HepG2 (cell line): ENCODE results near the gene ZNHIT6. TPM values are rescaled to one million over a fixed set of nuclear protein-coding genes. Genes with fewer than 3 reads are reported as not detected.
A peak's percentile ranks its signal among the peaks of the same experiment; 100 is the strongest.

ENCODE experiments used
- ATAC-seq: fragments of 200-7000 bp; cut with Tn5 transposase; 3 replicates; pipeline ENCODE4 v1.9.1; 2020; ENCODE audit warnings: mild to moderate bottlenecking, moderate library complexity
- BruUV-seq: library from RNA; stranded (reverse); fragments of 400-500 nt; replicated peaks from 2 replicates; lab custom pipeline; 2021; lab: Mats Ljungman, UMichigan
- CTCF ChIA-PET: fragments of 300-600 bp; formaldehyde crosslinking; extraction: SDS; loops from one replicate; lab custom pipeline; 2021; ENCODE audit warnings: low total read pairs, inconsistent platforms, low intra/inter-chr PET ratio; lab: Yijun Ruan, JAX
- POLR2A ChIA-PET: fragments of 350-600 bp; sonication (Branson Sonifier 250); formaldehyde crosslinking; loops from one replicate; lab custom pipeline; 2020; ENCODE audit warnings: antibody characterized with exemption, inconsistent platforms; lab: Yijun Ruan, JAX
- DNase-seq: peaks from one replicate; pipeline ENCODE4 v3.0.0-alpha.2; 2015; ENCODE audit warnings: low spot score
- FAIRE-seq: peaks from 3 replicates; lab custom pipeline; 2011; peaks lifted over from hg19 to GRCh38; lab: Jason Lieb, UNC
- H2AFZ ChIP-seq: one replicate; pipeline ENCODE4 v1.6.1; 2011; ENCODE audit warnings: low read length, inconsistent platforms
- H3K27ac ChIP-seq: fragments of 300-600 bp; 3 replicates; pipeline ENCODE4 v1.8.0; 2011; ENCODE audit warnings: mixed run types, mild to moderate bottlenecking, mixed read lengths, low read length, inconsistent platforms; ENCODE audit not compliant: insufficient read depth; ENCODE audit errors: extremely low read length
- H3K27me3 ChIP-seq, 2 experiments: fragments of 200-600 bp in 1 of 2; 2 replicates in 1 of 2; 3 replicates in 1 of 2; pipeline versions ENCODE4 v1.6.0 to v1.8.0; 2011; ENCODE audit warnings: low read length in 2 of 2, mild to moderate bottlenecking in 2 of 2, moderate library complexity in 2 of 2, inconsistent platforms in 1 of 2; ENCODE audit not compliant: insufficient read depth in 2 of 2, control insufficient read depth in 1 of 2
- H3K36me3 ChIP-seq, 2 experiments: fragments of 200-600 bp in 1 of 2; replicated peaks in 1 of 2; 2 replicates in 1 of 2; 3 replicates in 1 of 2; pipeline versions ENCODE4 v1.5.1 to v1.8.0; 2011; ENCODE audit warnings: low read length in 2 of 2, inconsistent platforms in 1 of 2; ENCODE audit not compliant: insufficient read depth in 2 of 2, control insufficient read depth in 1 of 2
- H3K4me1 ChIP-seq: 2 replicates; pipeline ENCODE4 v1.5.1; 2012; ENCODE audit warnings: low read length, inconsistent platforms; ENCODE audit not compliant: insufficient read depth
- H3K4me2 ChIP-seq: 2 replicates; pipeline ENCODE4 v1.6.0; 2011; ENCODE audit warnings: low read depth, low read length, inconsistent platforms
- H3K4me3 ChIP-seq, 3 experiments: fragments of 200-600 bp in 1 of 3; sonication (generic), shearing (Covaris generic) in 1 of 3; replicated peaks in 1 of 3; 2 replicates each; pipeline ENCODE4 v1.5.1; 2011 to 2016; ENCODE audit warnings: low read length in 3 of 3, inconsistent platforms in 2 of 3, low read depth in 2 of 3, mild to moderate bottlenecking in 2 of 3, control low read depth in 1 of 3, mixed read lengths in 1 of 3; ENCODE audit not compliant: insufficient read depth in 1 of 3
- H3K79me2 ChIP-seq: one replicate; pipeline ENCODE4 v1.6.1; 2011; ENCODE audit warnings: low read length, inconsistent platforms; ENCODE audit not compliant: insufficient read depth
- H3K9ac ChIP-seq: 2 replicates; pipeline ENCODE4 v1.6.0; 2011; ENCODE audit warnings: mild to moderate bottlenecking, low read depth, low read length, inconsistent platforms; ENCODE audit not compliant: insufficient read depth
- H3K9me3 ChIP-seq: 2 replicates; pipeline ENCODE4 v1.5.1; 2012; ENCODE audit warnings: mild to moderate bottlenecking, low read length
- H4K20me1 ChIP-seq: 2 replicates; pipeline ENCODE4 v1.6.0; 2011; ENCODE audit warnings: inconsistent platforms, mild to moderate bottlenecking, low read length, moderate library complexity; ENCODE audit not compliant: insufficient read depth
- KLF11 ChIP-seq: IDR thresholded peaks from 2 replicates; pipeline ENCODE4 v1.6.1; 2016; ENCODE audit warnings: missing compliant biosample characterization
- KLF9 ChIP-seq: IDR thresholded peaks from 2 replicates; pipeline ENCODE4 v1.6.1; 2016; ENCODE audit warnings: low read depth
- MAFG ChIP-seq: sonication (generic); formaldehyde crosslinking; IDR thresholded peaks from 2 replicates; pipeline ENCODE4 v1.5.1; 2020; ENCODE audit warnings: mild to moderate bottlenecking, missing genetic modification reagents
- PCBP1 ChIP-seq: fragments of 200-400 bp; formaldehyde crosslinking; IDR thresholded peaks from 2 replicates; pipeline ENCODE4 v1.6.1; 2017; ENCODE audit warnings: mild to moderate bottlenecking, low read depth, low read length, borderline replicate concordance
- PHB2 ChIP-seq: fragments of 450-650 bp; IDR thresholded peaks from 2 replicates; pipeline ENCODE4 v1.6.1; 2018; ENCODE audit not compliant: partially characterized antibody
- PRMT3 ChIP-seq: sonication (generic); formaldehyde crosslinking; IDR thresholded peaks from 2 replicates; pipeline ENCODE4 v1.8.1; 2022; ENCODE audit warnings: low read depth, mild to moderate bottlenecking, moderate library complexity, missing genetic modification reagents, borderline replicate concordance
- SKI ChIP-seq: fragments of 450-650 bp; IDR thresholded peaks from one replicate; pipeline ENCODE4 v1.6.1; 2018; ENCODE audit warnings: mild to moderate bottlenecking; ENCODE audit not compliant: partially characterized antibody
- ZNF329 ChIP-seq: sonication (generic); formaldehyde crosslinking; IDR thresholded peaks from 2 replicates; pipeline ENCODE4 v1.9.0; 2021; ENCODE audit warnings: low read depth, mild to moderate bottlenecking, missing genetic modification reagents
- ZNF792 ChIP-seq: IDR thresholded peaks from 2 replicates; pipeline ENCODE4 v1.6.1; 2016
- WGBS: methylation state at CpG from one replicate; pipeline ENCODE4 v1.1.6; 2017; ENCODE audit warnings: low lambda C conversion rate; 5-methylcytosine and 5-hydroxymethylcytosine counted together
- in situ Hi-C: cut with HindIII; loops from 2 replicates; pipeline ENCODE4 v1.10.0; 2017; ENCODE audit warnings: low pct_unique_long_range_greater_than_20kb; ENCODE audit not compliant: extremely low pct_ligation_motif_present
- intact Hi-C: fragments of 100-400 bp; cut with micrococcal nuclease; formaldehyde crosslinking; loops from one replicate; pipeline ENCODE4 v1.10.0; 2022; ENCODE audit not compliant: unreplicated experiment
- polyA plus RNA-seq, 8 experiments: library from polyadenylated mRNA; depleted of rRNA in 3 of 8; stranded (reverse) in 7 of 8; unstranded in 1 of 8; fragments of >200 nt; fragmentation: Illumina TruSeq in 4 of 8; extraction: Trizol in 4 of 8; gene quantifications; 2 replicates each; pipeline versions ENCODE4 v1.2.1 to v1.2.3, GENCODE V29; 2011 to 2016; ENCODE audit warnings: low read depth in 4 of 8, missing spikeins in 1 of 8, mixed read lengths in 1 of 8; ENCODE audit not compliant: insufficient read depth in 1 of 8
- total RNA-seq, 5 experiments: library from RNA; depleted of rRNA; stranded (reverse); fragments of >200 nt; fragmentation: Illumina TruSeq; extraction: Trizol; gene quantifications; 2 replicates each; pipeline ENCODE4 v1.2.3, GENCODE V29; 2016; ENCODE audit warnings: low read depth in 1 of 5
- TF ChIP-seq, protein P1 (sequence below): sonication (generic); formaldehyde crosslinking; IDR thresholded peaks from 2 replicates; pipeline ENCODE4 v1.4.0; 2020; ENCODE audit warnings: mild to moderate bottlenecking, missing genetic modification reagents
- TF ChIP-seq, protein P2 (sequence below): sonication (generic); formaldehyde crosslinking; IDR thresholded peaks from 2 replicates; pipeline ENCODE4 v1.4.0; 2020; ENCODE audit warnings: mild to moderate bottlenecking, missing genetic modification reagents

ZNHIT6 gene
- total and polyA plus RNA-seq, 2 of the 13 experiments (the other 11 are each of a cell fraction or from before 2014, with no cell fraction given): 6.0 to 15.2 TPM

DNA sequence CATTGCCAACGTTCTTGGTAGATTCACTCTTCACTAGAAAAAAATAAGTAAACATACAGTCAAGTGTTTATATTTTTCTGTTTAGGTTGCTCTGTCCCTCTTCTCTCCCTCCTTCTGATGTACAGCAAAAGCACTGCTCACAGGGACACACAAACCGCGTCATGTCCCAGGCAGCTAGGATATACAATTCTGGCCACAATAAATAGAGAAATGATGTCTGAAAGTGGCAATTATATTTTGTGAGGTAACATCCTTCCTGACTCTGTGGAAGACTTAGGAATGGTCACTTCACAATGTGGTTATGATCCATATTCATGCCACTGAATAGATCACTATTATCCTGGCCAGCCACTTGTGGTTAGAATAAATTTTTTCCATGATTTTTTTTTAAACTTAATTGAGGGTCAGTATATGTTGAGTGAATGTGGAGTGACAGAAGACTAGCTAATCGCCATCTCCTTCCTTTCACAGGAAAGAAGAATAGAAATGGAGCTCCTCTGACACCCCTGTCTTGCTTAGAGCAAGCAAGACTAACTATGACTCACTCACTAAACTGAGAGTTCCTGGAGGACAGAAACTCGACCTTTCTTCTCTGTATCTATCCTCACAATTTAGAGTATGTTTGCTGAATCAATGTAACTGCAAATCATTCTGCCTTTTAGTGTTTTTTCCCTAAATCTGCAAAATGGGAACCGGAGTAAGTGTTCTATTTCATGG, 54.0 kb downstream of the ZNHIT6 start:
- Histone ChIP-seq H3K4me2 (no peak overlapping the region), H2AFZ (no peak overlapping the region), H3K9me3 (peaks cover under 1% of the 10 kb centered on the region; the same call in 1 of the 2 replicates), H3K27ac (no peak overlapping the region), H3K36me3 (peaks cover 1 to 14% of the 10 kb centered on the region in 2 experiments; a peak in 2 of 5 replicates), H3K79me2 (no peaks in the 10 kb centered on the region), H3K4me1 (peaks cover 31% of the 10 kb centered on the region), H4K20me1 (no peaks in the 10 kb centered on the region), H3K4me3 (no peak overlapping the region), H3K27me3 (no peaks in the 10 kb centered on the region), H3K9ac (no peak overlapping the region)
- intact Hi-C loops: no loop called here
- ChIA-PET POLR2A (interaction anchor here (0.8 to 1.3 kb wide), 2 partner anchors 12 to 41 kb away, joined by 3 read pairs; no protein-coding TSS in a partner anchor), CTCF (no interaction called here)
- no TSS peak for BruUV-seq
- TF ChIP-seq PCBP1 (no peak), PHB2 (no peak), SKI (no peak), KLF9 (CRISPR knock-in tag) (no peak), ZNF329 (CRISPR knock-in tag) (no peak), ZNF792 (no peak), PRMT3 (CRISPR knock-in tag) (no peak), MAFG (no peak), KLF11 (no peak)
- TF ChIP-seq, protein P1, sequence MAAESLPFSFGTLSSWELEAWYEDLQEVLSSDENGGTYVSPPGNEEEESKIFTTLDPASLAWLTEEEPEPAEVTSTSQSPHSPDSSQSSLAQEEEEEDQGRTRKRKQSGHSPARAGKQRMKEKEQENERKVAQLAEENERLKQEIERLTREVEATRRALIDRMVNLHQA (CRISPR knock-in tag): no peak
- TF ChIP-seq, protein P2, sequence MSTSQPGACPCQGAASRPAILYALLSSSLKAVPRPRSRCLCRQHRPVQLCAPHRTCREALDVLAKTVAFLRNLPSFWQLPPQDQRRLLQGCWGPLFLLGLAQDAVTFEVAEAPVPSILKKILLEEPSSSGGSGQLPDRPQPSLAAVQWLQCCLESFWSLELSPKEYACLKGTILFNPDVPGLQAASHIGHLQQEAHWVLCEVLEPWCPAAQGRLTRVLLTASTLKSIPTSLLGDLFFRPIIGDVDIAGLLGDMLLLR: no peak
- WGBS: 83% methylated on average over 6 of the region's 6 CpGs
- FAIRE-seq (no peak), ATAC-seq (no peak), DNase-seq (peak; percentile 1)
- in situ Hi-C loops: no loop called here
